Iris pigment epithelial cell (primary cell): Measurements from ENCODE around the gene YARS2.

Experiments used
- DNase-seq: peaks from one replicate; pipeline ENCODE4 v3.0.0-alpha.2; 2011; ENCODE audit warnings: low read depth

The YARS2 gene

GRCh38 chr12:32755654-32756475 is at the start of gene YARS2:
Gene YARS2, minus strand, starts transcription at chr12:32755897. Its CDS starts 23 bp downstream, at chr12:32755874.
- DNase-seq = peak; percentile 99

GRCh38 chr12:32804301-32804700 is 48.6 kb upstream of the YARS2 start:
- no peak for DNase-seq

- no peak for DNase-seq
These were observed 45.7 kb upstream of the YARS2 start for GRCh38 chr12:32801269-32801980.

- no peak for DNase-seq
These were observed 38.6 kb upstream of the YARS2 start for GRCh38 chr12:32794281-32794680.

GRCh38 chr12:32789916-32790315 is 34.2 kb upstream of the YARS2 start:
- DNase-seq = no peak

- no peak for DNase-seq
These were observed 33.7 kb upstream of the YARS2 start for GRCh38 chr12:32789446-32789845.

- DNase-seq = no peak
These were observed 32.7 kb upstream of the YARS2 start for GRCh38 chr12:32788405-32788804.

- no peak for DNase-seq
These were observed 29.9 kb upstream of the YARS2 start for GRCh38 chr12:32785557-32785956.

GRCh38 chr12:32783029-32783428 is 27.3 kb upstream of the YARS2 start:
- DNase-seq = no peak

GRCh38 chr12:32780071-32780470 is 24.4 kb upstream of the YARS2 start:
- peak; percentile 13 for DNase-seq

GRCh38 chr12:32777691-32778175 is 22.0 kb upstream of the YARS2 start:
- peak; percentile 16 for DNase-seq

GRCh38 chr12:32777159-32777558 is 21.5 kb upstream of the YARS2 start:
- no peak for DNase-seq

- DNase-seq = no peak
These were observed 20.6 kb upstream of the YARS2 start for GRCh38 chr12:32776258-32776657.

- no peak for DNase-seq
These were observed 18.0 kb upstream of the YARS2 start for GRCh38 chr12:32773691-32774090.

- DNase-seq = no peak
These were observed 14.4 kb upstream of the YARS2 start for GRCh38 chr12:32770141-32770540.

GRCh38 chr12:32768518-32768917 is 12.8 kb upstream of the YARS2 start:
- DNase-seq = no peak

- DNase-seq = peak; percentile 28
These were observed 10.2 kb upstream of the YARS2 start for GRCh38 chr12:32765906-32766305.

GRCh38 chr12:32761716-32762115 is 6.0 kb upstream of the YARS2 start:
- no peak for DNase-seq

GRCh38 chr12:32757157-32757556 is 1.5 kb upstream of the YARS2 start:
- no peak for DNase-seq

- peak; percentile 9 for DNase-seq
These were observed 874 bp upstream of the YARS2 start for GRCh38 chr12:32756476-32757066.

- peak; percentile 87 for DNase-seq
These were observed 545 bp downstream of the YARS2 start for GRCh38 chr12:32755051-32755653.

GRCh38 chr12:32754111-32754510 is 1.6 kb downstream of the YARS2 start:
- DNase-seq = peak; percentile 14
